HepG2 (cell line): ENCODE results near the gene TRIP6. TPM values are rescaled to one million over a fixed set of nuclear protein-coding genes. Genes with fewer than 3 reads are reported as not detected.
A peak's percentile ranks its signal among the peaks of the same experiment; 100 is the strongest.

Experiments
- ATAC-seq: fragments of 200-7000 bp; cut with Tn5 transposase; 3 replicates; pipeline ENCODE4 v1.9.1; 2020; ENCODE audit warnings: mild to moderate bottlenecking, moderate library complexity
- BruUV-seq: library from RNA; stranded (reverse); fragments of 400-500 nt; replicated peaks from 2 replicates; lab custom pipeline; 2021; lab: Mats Ljungman, UMichigan
- CTCF ChIA-PET: fragments of 300-600 bp; formaldehyde crosslinking; extraction: SDS; loops from one replicate; lab custom pipeline; 2021; ENCODE audit warnings: low total read pairs, inconsistent platforms, low intra/inter-chr PET ratio; lab: Yijun Ruan, JAX
- POLR2A ChIA-PET: fragments of 350-600 bp; sonication (Branson Sonifier 250); formaldehyde crosslinking; loops from one replicate; lab custom pipeline; 2020; ENCODE audit warnings: antibody characterized with exemption, inconsistent platforms; lab: Yijun Ruan, JAX
- DNase-seq: peaks from one replicate; pipeline ENCODE4 v3.0.0-alpha.2; 2015; ENCODE audit warnings: low spot score
- FAIRE-seq: peaks from 3 replicates; lab custom pipeline; 2011; peaks lifted over from hg19 to GRCh38; lab: Jason Lieb, UNC
- H2AFZ ChIP-seq: one replicate; pipeline ENCODE4 v1.6.1; 2011; ENCODE audit warnings: low read length, inconsistent platforms
- H3K27ac ChIP-seq: fragments of 300-600 bp; 3 replicates; pipeline ENCODE4 v1.8.0; 2011; ENCODE audit warnings: mixed run types, mild to moderate bottlenecking, mixed read lengths, low read length, inconsistent platforms; ENCODE audit not compliant: insufficient read depth; ENCODE audit errors: extremely low read length
- H3K27me3 ChIP-seq, 2 experiments: fragments of 200-600 bp in 1 of 2; 2 replicates in 1 of 2; 3 replicates in 1 of 2; pipeline versions ENCODE4 v1.6.0 to v1.8.0; 2011; ENCODE audit warnings: low read length in 2 of 2, mild to moderate bottlenecking in 2 of 2, moderate library complexity in 2 of 2, inconsistent platforms in 1 of 2; ENCODE audit not compliant: insufficient read depth in 2 of 2, control insufficient read depth in 1 of 2
- H3K36me3 ChIP-seq, 2 experiments: fragments of 200-600 bp in 1 of 2; replicated peaks in 1 of 2; 2 replicates in 1 of 2; 3 replicates in 1 of 2; pipeline versions ENCODE4 v1.5.1 to v1.8.0; 2011; ENCODE audit warnings: low read length in 2 of 2, inconsistent platforms in 1 of 2; ENCODE audit not compliant: insufficient read depth in 2 of 2, control insufficient read depth in 1 of 2
- H3K4me1 ChIP-seq: 2 replicates; pipeline ENCODE4 v1.5.1; 2012; ENCODE audit warnings: low read length, inconsistent platforms; ENCODE audit not compliant: insufficient read depth
- H3K4me2 ChIP-seq: 2 replicates; pipeline ENCODE4 v1.6.0; 2011; ENCODE audit warnings: low read depth, low read length, inconsistent platforms
- H3K4me3 ChIP-seq, 3 experiments: fragments of 200-600 bp in 1 of 3; sonication (generic), shearing (Covaris generic) in 1 of 3; replicated peaks in 1 of 3; 2 replicates each; pipeline ENCODE4 v1.5.1; 2011 to 2016; ENCODE audit warnings: low read length in 3 of 3, inconsistent platforms in 2 of 3, low read depth in 2 of 3, mild to moderate bottlenecking in 2 of 3, control low read depth in 1 of 3, mixed read lengths in 1 of 3; ENCODE audit not compliant: insufficient read depth in 1 of 3
- H3K79me2 ChIP-seq: one replicate; pipeline ENCODE4 v1.6.1; 2011; ENCODE audit warnings: low read length, inconsistent platforms; ENCODE audit not compliant: insufficient read depth
- H3K9ac ChIP-seq: 2 replicates; pipeline ENCODE4 v1.6.0; 2011; ENCODE audit warnings: mild to moderate bottlenecking, low read depth, low read length, inconsistent platforms; ENCODE audit not compliant: insufficient read depth
- H3K9me3 ChIP-seq: 2 replicates; pipeline ENCODE4 v1.5.1; 2012; ENCODE audit warnings: mild to moderate bottlenecking, low read length
- H4K20me1 ChIP-seq: 2 replicates; pipeline ENCODE4 v1.6.0; 2011; ENCODE audit warnings: inconsistent platforms, mild to moderate bottlenecking, low read length, moderate library complexity; ENCODE audit not compliant: insufficient read depth
- BCL3 ChIP-seq: sonication (generic); formaldehyde crosslinking; IDR thresholded peaks from 2 replicates; pipeline ENCODE4 v1.5.1; 2020; ENCODE audit warnings: mild to moderate bottlenecking, missing genetic modification reagents, moderate library complexity
- MAFF ChIP-seq: IDR thresholded peaks from 2 replicates; pipeline ENCODE4 v1.6.1; 2011; ENCODE audit warnings: low read depth, low read length, improper control_type of control experiment
- USF2 ChIP-seq, 2 experiments: sonication (generic) in 1 of 2; formaldehyde crosslinking in 1 of 2; IDR thresholded peaks; 2 replicates each; pipeline versions ENCODE4 v1.5.1 to v1.6.1; 2011 to 2020; ENCODE audit warnings: borderline replicate concordance in 1 of 2, low read depth in 1 of 2, low read length in 1 of 2, mild to moderate bottlenecking in 1 of 2, missing genetic modification reagents in 1 of 2, moderate library complexity in 1 of 2
- ZFP37 ChIP-seq: sonication (generic); formaldehyde crosslinking; IDR thresholded peaks from 2 replicates; pipeline ENCODE4 v1.4.0; 2020; ENCODE audit warnings: missing genetic modification reagents, borderline replicate concordance
- ZMYM2 ChIP-seq: sonication (generic); formaldehyde crosslinking; IDR thresholded peaks from 2 replicates; pipeline ENCODE4 v1.8.0; 2022; ENCODE audit warnings: mild to moderate bottlenecking, missing genetic modification reagents
- ZNF142 ChIP-seq: sonication (generic); formaldehyde crosslinking; IDR thresholded peaks from 2 replicates; pipeline ENCODE4 v1.4.0; 2020; ENCODE audit warnings: missing genetic modification reagents
- ZNF496 ChIP-seq: sonication (generic); formaldehyde crosslinking; IDR thresholded peaks from 2 replicates; pipeline ENCODE4 v1.8.1; 2023; ENCODE audit warnings: mild to moderate bottlenecking, moderate library complexity, missing genetic modification reagents; ENCODE audit not compliant: insufficient replicate concordance
- WGBS: methylation state at CpG from one replicate; pipeline ENCODE4 v1.1.6; 2017; ENCODE audit warnings: low lambda C conversion rate; 5-methylcytosine and 5-hydroxymethylcytosine counted together
- in situ Hi-C: cut with HindIII; loops from 2 replicates; pipeline ENCODE4 v1.10.0; 2017; ENCODE audit warnings: low pct_unique_long_range_greater_than_20kb; ENCODE audit not compliant: extremely low pct_ligation_motif_present
- intact Hi-C: fragments of 100-400 bp; cut with micrococcal nuclease; formaldehyde crosslinking; loops from one replicate; pipeline ENCODE4 v1.10.0; 2022; ENCODE audit not compliant: unreplicated experiment
- polyA plus RNA-seq, 8 experiments: library from polyadenylated mRNA; depleted of rRNA in 3 of 8; stranded (reverse) in 7 of 8; unstranded in 1 of 8; fragments of >200 nt; fragmentation: Illumina TruSeq in 4 of 8; extraction: Trizol in 4 of 8; gene quantifications; 2 replicates each; pipeline versions ENCODE4 v1.2.1 to v1.2.3, GENCODE V29; 2011 to 2016; ENCODE audit warnings: low read depth in 4 of 8, missing spikeins in 1 of 8, mixed read lengths in 1 of 8; ENCODE audit not compliant: insufficient read depth in 1 of 8
- total RNA-seq, 5 experiments: library from RNA; depleted of rRNA; stranded (reverse); fragments of >200 nt; fragmentation: Illumina TruSeq; extraction: Trizol; gene quantifications; 2 replicates each; pipeline ENCODE4 v1.2.3, GENCODE V29; 2016; ENCODE audit warnings: low read depth in 1 of 5

TRIP6 gene
- total and polyA plus RNA-seq, 2 of the 13 experiments (the other 11 are each of a cell fraction or from before 2014, with no cell fraction given) = 0.34 to 0.38 TPM

- Histone ChIP-seq H3K79me2 (peaks cover 32% of the 10 kb centered on the region), H3K4me2 (no peak overlapping the region), H2AFZ (no peak overlapping the region), H3K27ac (peak overlapping the region; percentile 38), H3K4me3 (no peak overlapping the region), H3K9ac (no peak overlapping the region), H4K20me1 (peaks cover 13% of the 10 kb centered on the region; the same call in 1 of the 2 replicates), H3K9me3 (no peaks in the 10 kb centered on the region), H3K36me3 (peaks cover 27 to 45% of the 10 kb centered on the region in 2 experiments)
- intact Hi-C loops (no loop called here), in situ Hi-C loops (no loop called here)
- POLR2A ChIA-PET = interaction anchor here (1.1 kb wide), 1 partner anchor 22 kb away, joined by 4 read pairs; no protein-coding TSS in a partner anchor
- DNase-seq = no peak
- no TSS peak for BruUV-seq
- no peak for ATAC-seq
- TF ChIP-seq ZNF142 (CRISPR knock-in tag) (no peak), ZNF496 (CRISPR knock-in tag) (no peak), BCL3 (CRISPR knock-in tag) (no peak), ZFP37 (CRISPR knock-in tag) (no peak), MAFF (no peak), ZMYM2 (CRISPR knock-in tag) (no peak), USF2 (IDR thresholded peaks at IDR 0.05; ENCODE audit: low read depth, low read length) (no peak), USF2 (CRISPR knock-in tag; IDR thresholded peaks at IDR 0.05; ENCODE audit: borderline replicate concordance) (no peak)
- TF ChIP-seq, all 625 proteins: peak for 0
- CTCF ChIA-PET = no interaction called here
- no peaks in the 10 kb centered on the region; a peak in 2 of 5 replicates for H3K27me3 ChIP-seq
- 88% methylated on average over 7 of the region's 7 CpGs for WGBS
- FAIRE-seq = no peak
- H3K4me1 ChIP-seq = peaks cover 29% of the 10 kb centered on the region
Measured at GRCh38 chr7:100823140-100823525, 44.1 kb upstream of the TRIP6 start.
